Calu3 (cell line): Measurements from ENCODE around the gene SYCP1. TPM values are rescaled to one million over a fixed set of nuclear protein-coding genes. Genes with fewer than 3 reads are reported as not detected.
"Not testable (repeated sequence)": the region's sequence is repeated elsewhere in the genome, so short reads cannot be mapped to it uniquely, and the experiment has no call there.

ENCODE experiments used
- BruUV-seq: library from RNA; stranded (reverse); fragments of 400-500 nt; replicated peaks from 2 replicates; lab custom pipeline; 2021; lab: Mats Ljungman, UMichigan
- CTCF ChIA-PET: fragments of 300-600 bp; sonication (Branson Sonifier 250); formaldehyde crosslinking; loops from one replicate; lab custom pipeline; 2022; ENCODE audit warnings: antibody characterized with exemption; lab: Charles Lee
- DNase-seq: peaks from one replicate; pipeline ENCODE4 v3.0.0; 2022
- H3K27ac Mint-ChIP-seq: one replicate; pipeline ENCODE4 v1.8.0; 2022; ENCODE audit warnings: mixed read lengths; ENCODE audit not compliant: unreplicated experiment
- H3K27me3 Mint-ChIP-seq: one replicate; pipeline ENCODE4 v1.8.0; 2022; ENCODE audit warnings: mixed read lengths; ENCODE audit not compliant: unreplicated experiment
- H3K36me3 Mint-ChIP-seq: one replicate; pipeline ENCODE4 v1.8.0; 2022; ENCODE audit warnings: mild to moderate bottlenecking, moderate library complexity, mixed read lengths; ENCODE audit not compliant: insufficient read depth, unreplicated experiment
- H3K4me1 Mint-ChIP-seq: one replicate; pipeline ENCODE4 v1.8.0; 2022; ENCODE audit warnings: mild to moderate bottlenecking, low read depth, mixed read lengths; ENCODE audit not compliant: unreplicated experiment
- H3K4me3 Mint-ChIP-seq: one replicate; pipeline ENCODE4 v1.8.0; 2022; ENCODE audit warnings: mild to moderate bottlenecking, low read depth, moderate library complexity, mixed read lengths; ENCODE audit not compliant: unreplicated experiment
- H3K9me3 Mint-ChIP-seq: one replicate; pipeline ENCODE4 v1.8.0; 2022; ENCODE audit warnings: low read depth, mixed read lengths; ENCODE audit not compliant: unreplicated experiment
- intact Hi-C: fragments of 100-400 bp; cut with micrococcal nuclease; formaldehyde crosslinking; loops from one replicate; pipeline ENCODE4 v1.10.0; 2022; ENCODE audit not compliant: unreplicated experiment
- total RNA-seq: library from RNA; stranded (reverse); gene quantifications from 2 replicates; pipeline ENCODE4 v1.2.3, GENCODE V29; 2022
- TF ChIP-seq, protein P1 (sequence below): fragments of 200-600 bp; IDR thresholded peaks from one replicate; pipeline ENCODE4 v1.8.0; 2022; ENCODE audit warnings: antibody characterized with exemption; ENCODE audit not compliant: unreplicated experiment

Gene SYCP1
- total RNA-seq, 1 experiment from 2014 or later = not detected

DNA sequence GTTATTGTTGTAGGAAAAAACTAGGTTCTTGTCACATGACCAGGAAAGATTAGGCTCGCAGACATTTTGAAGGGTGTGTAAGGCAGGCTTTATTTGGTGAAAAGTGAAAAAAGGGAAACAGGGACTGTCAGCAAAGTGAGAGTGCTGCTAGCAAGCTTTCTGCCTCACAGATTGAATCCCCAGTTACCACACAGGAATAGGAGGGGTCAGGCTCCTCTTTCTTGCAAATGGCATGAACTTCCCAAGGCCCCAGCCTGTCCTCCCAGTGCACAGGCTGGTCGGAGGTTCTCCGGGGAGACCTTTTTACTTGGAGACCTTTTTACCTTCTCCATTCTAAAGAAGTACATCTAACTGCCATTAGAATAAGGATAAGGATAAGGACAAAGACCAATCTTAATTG, 42.1 kb downstream of the SYCP1 start:
- Mint-ChIP-seq H3K4me3 (no peak overlapping the region), H3K27ac (no peak overlapping the region), H3K36me3 (no peaks in the 10 kb centered on the region), H3K4me1 (no peaks in the 10 kb centered on the region), H3K9me3 (no peaks in the 10 kb centered on the region), H3K27me3 (peaks cover 16% of the 10 kb centered on the region)
- intact Hi-C loops = no loop called here
- CTCF ChIA-PET = no interaction called here
- TF ChIP-seq, protein P1, sequence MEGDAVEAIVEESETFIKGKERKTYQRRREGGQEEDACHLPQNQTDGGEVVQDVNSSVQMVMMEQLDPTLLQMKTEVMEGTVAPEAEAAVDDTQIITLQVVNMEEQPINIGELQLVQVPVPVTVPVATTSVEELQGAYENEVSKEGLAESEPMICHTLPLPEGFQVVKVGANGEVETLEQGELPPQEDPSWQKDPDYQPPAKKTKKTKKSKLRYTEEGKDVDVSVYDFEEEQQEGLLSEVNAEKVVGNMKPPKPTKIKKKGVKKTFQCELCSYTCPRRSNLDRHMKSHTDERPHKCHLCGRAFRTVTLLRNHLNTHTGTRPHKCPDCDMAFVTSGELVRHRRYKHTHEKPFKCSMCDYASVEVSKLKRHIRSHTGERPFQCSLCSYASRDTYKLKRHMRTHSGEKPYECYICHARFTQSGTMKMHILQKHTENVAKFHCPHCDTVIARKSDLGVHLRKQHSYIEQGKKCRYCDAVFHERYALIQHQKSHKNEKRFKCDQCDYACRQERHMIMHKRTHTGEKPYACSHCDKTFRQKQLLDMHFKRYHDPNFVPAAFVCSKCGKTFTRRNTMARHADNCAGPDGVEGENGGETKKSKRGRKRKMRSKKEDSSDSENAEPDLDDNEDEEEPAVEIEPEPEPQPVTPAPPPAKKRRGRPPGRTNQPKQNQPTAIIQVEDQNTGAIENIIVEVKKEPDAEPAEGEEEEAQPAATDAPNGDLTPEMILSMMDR = no peak
- no TSS peak for BruUV-seq
- DNase-seq = no peak

DNA sequence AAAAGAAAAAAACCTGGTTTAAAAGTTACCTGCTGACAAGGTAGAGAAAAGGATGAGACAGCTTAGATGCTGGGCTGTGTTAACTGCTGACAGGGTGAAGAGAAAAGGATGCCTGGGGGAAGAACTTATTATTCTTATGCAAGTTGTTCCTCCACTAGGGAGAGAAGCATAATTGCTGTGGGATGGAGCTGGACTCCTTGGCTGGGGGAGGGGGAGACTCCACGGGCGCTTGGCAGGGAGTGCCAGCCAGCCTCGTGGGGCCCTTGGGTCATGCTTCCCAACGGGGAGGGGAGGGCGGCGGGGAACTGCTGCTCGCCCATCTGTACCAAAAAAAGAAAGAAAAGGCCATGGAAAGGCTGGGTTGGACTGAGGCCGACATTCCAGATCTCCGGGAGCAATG, 47.2 kb downstream of the SYCP1 start:
- H3K27me3 Mint-ChIP-seq = no peaks in the 10 kb centered on the region
- intact Hi-C loops = no loop called here
- CTCF ChIA-PET = no interaction called here
- H3K27ac Mint-ChIP-seq = no peak overlapping the region
- H3K9me3 Mint-ChIP-seq = no peaks in the 10 kb centered on the region
- TF ChIP-seq, protein P1 = no peak
- H3K4me3 Mint-ChIP-seq = no peak overlapping the region
- no TSS peak for BruUV-seq
- H3K36me3 Mint-ChIP-seq = no peaks in the 10 kb centered on the region
- no peaks in the 10 kb centered on the region for H3K4me1 Mint-ChIP-seq
- DNase-seq = no peak

DNA sequence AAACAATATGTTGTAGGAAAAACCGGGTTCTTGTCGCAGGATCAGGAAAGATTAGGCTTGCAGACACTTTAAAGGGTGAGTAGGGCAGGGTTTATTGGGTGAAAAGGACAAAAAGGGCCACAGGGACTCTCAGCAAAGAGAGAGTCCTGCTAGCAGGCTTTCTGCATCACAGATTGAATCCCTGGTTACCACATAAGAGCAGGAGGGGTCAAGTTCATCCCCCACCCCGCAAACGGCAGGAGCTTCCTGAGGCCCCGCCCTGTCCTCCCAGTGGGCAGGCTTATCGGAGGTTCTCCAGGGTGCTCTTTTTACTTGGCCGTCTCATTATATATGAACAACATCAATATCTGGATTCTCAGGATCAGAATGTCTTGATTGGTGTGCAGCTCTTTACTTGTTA, 47.7 kb downstream of the SYCP1 start:
- no peak overlapping the region for H3K27ac Mint-ChIP-seq
- H3K4me1 Mint-ChIP-seq = no peaks in the 10 kb centered on the region
- no peaks in the 10 kb centered on the region for H3K36me3 Mint-ChIP-seq
- CTCF ChIA-PET = no interaction called here
- no peak for DNase-seq
- H3K27me3 Mint-ChIP-seq = no peaks in the 10 kb centered on the region
- BruUV-seq = no TSS peak
- H3K9me3 Mint-ChIP-seq = no peaks in the 10 kb centered on the region
- H3K4me3 Mint-ChIP-seq = no peak overlapping the region
- TF ChIP-seq, protein P1 = no peak
- intact Hi-C loops = no loop called here

DNA sequence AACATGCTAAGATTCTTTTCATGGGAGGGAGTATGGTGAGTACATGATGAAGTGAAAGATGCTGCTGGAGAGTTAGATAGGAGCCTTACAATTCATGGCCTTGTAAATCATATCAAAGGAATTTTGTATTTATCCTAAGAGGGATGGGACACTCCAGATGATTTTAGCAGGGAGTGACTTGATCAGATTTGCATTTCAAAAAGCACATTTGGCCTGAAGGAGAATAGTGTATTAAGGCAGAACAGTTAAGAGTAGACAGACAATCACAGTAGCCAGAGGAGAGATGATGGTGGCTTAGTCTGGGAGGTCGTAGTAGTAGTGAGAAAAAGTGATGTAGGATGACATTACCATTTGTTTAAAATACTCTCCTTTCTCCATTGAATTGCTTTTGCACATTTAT, 48.8 kb downstream of the SYCP1 start:
- H3K4me1 Mint-ChIP-seq = no peaks in the 10 kb centered on the region
- H3K27ac Mint-ChIP-seq = no peak overlapping the region
- H3K36me3 Mint-ChIP-seq = no peaks in the 10 kb centered on the region
- H3K27me3 Mint-ChIP-seq = no peaks in the 10 kb centered on the region
- CTCF ChIA-PET = no interaction called here
- H3K9me3 Mint-ChIP-seq = no peaks in the 10 kb centered on the region
- no peak overlapping the region for H3K4me3 Mint-ChIP-seq
- TF ChIP-seq, protein P1 = no peak
- BruUV-seq = no TSS peak
- intact Hi-C loops = no loop called here
- DNase-seq = no peak

DNA sequence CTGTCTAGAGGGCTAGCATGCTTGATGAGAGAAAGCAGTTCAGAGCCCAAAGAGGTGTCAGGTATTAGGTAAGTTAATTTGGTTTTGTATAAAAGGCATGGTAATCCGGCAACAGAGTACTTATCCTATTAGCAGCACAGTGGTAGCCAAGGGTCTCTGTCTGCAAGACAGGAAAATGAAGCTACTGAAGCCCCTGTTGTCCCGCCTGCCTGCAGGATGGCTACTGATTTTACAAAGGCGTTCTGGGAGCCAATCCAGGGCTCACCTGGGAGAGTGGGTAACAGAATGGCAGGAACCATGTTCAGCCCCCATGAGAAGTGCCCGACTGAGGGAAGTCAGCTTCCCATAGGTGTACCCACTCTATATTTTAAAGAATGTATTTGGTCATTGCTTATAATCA, 61.1 kb downstream of the SYCP1 start:
- H3K36me3 Mint-ChIP-seq, BruUV-seq, H3K27ac Mint-ChIP-seq, DNase-seq, H3K4me3 Mint-ChIP-seq, H3K9me3 Mint-ChIP-seq, intact Hi-C loops, H3K4me1 Mint-ChIP-seq, CTCF ChIA-PET: not testable (repeated sequence)
- peaks cover 43% of the 10 kb centered on the region for H3K27me3 Mint-ChIP-seq
